HEK293T (cell line): ENCODE data around the gene FAM78A.

ENCODE experiments used
- BHLHE40 ChIP-seq: fragments of 450-650 bp; IDR thresholded peaks from 2 replicates; pipeline ENCODE4 v1.6.1; 2016; ENCODE audit warnings: mild to moderate bottlenecking, moderate library complexity, borderline replicate concordance
- ELF4 ChIP-seq: fragments of 450-650 bp; IDR thresholded peaks from 2 replicates; pipeline ENCODE4 v1.6.1; 2017; ENCODE audit warnings: antibody characterized with exemption
- FOXA1 ChIP-seq: fragments of 450-650 bp; IDR thresholded peaks from 2 replicates; pipeline ENCODE4 v1.6.1; 2016; ENCODE audit warnings: mild to moderate bottlenecking
- FOXK2 ChIP-seq: fragments of 450-650 bp; IDR thresholded peaks from 2 replicates; pipeline ENCODE4 v1.6.1; 2016; ENCODE audit warnings: mild to moderate bottlenecking
- FOXM1 ChIP-seq: fragments of 450-650 bp; IDR thresholded peaks from 2 replicates; pipeline ENCODE4 v1.6.1; 2017; ENCODE audit warnings: mild to moderate bottlenecking, borderline replicate concordance
- HDGF ChIP-seq: fragments of 450-650 bp; IDR thresholded peaks from 2 replicates; pipeline ENCODE4 v1.6.1; 2017; ENCODE audit warnings: antibody characterized with exemption, borderline replicate concordance
- LEF1 ChIP-seq: fragments of 450-650 bp; IDR thresholded peaks from 2 replicates; pipeline ENCODE4 v1.6.1; 2017; ENCODE audit warnings: mild to moderate bottlenecking, borderline replicate concordance
- NFRKB ChIP-seq: fragments of 450-650 bp; IDR thresholded peaks from 2 replicates; pipeline ENCODE4 v1.6.1; 2016; ENCODE audit warnings: mild to moderate bottlenecking, moderate library complexity
- SP1 ChIP-seq: fragments of 450-650 bp; IDR thresholded peaks from 2 replicates; pipeline ENCODE4 v1.6.1; 2017
- SUZ12 ChIP-seq: fragments of 450-650 bp; IDR thresholded peaks from 2 replicates; pipeline ENCODE4 v1.6.1; 2016; ENCODE audit warnings: mild to moderate bottlenecking
- TARDBP ChIP-seq: fragments of 450-650 bp; IDR thresholded peaks from 2 replicates; pipeline ENCODE4 v1.6.1; 2016
- ZNF384 ChIP-seq: fragments of 450-650 bp; IDR thresholded peaks from 2 replicates; pipeline ENCODE4 v1.6.1; 2016
- TF ChIP-seq, protein P1 (sequence below): fragments of 450-650 bp; IDR thresholded peaks from 2 replicates; pipeline ENCODE4 v1.6.1; 2016

DNA sequence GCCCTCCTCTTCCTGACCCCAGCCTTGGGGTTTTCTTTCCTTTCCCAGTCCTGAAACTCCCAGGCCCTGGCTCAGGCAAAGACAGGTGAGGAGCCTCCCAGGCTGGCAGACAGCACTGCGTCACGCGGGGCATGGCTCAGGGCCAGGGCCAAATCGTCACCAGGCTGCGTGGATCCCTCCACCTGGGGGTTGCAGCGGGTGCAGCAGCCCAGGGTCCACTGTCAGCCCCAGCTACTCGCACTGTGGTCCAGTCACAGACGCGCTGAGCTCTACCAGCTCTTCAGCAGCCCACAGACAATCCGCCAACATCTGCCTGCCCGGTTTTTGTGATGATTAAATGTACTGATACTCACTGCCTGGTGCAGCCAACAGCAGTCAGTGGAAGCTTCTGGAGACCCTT, 12.1 kb downstream of the FAM78A start:
- no peak for TF ChIP-seq ELF4
- TF ChIP-seq, protein P1, sequence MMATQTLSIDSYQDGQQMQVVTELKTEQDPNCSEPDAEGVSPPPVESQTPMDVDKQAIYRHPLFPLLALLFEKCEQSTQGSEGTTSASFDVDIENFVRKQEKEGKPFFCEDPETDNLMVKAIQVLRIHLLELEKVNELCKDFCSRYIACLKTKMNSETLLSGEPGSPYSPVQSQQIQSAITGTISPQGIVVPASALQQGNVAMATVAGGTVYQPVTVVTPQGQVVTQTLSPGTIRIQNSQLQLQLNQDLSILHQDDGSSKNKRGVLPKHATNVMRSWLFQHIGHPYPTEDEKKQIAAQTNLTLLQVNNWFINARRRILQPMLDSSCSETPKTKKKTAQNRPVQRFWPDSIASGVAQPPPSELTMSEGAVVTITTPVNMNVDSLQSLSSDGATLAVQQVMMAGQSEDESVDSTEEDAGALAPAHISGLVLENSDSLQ: no peak
- TF ChIP-seq FOXM1: no peak
- no peak for TF ChIP-seq NFRKB
- no peak for TF ChIP-seq SP1
- no peak for TF ChIP-seq SUZ12
- no peak for TF ChIP-seq HDGF
- no peak for TF ChIP-seq ZNF384
- no peak for TF ChIP-seq BHLHE40
- no peak for TF ChIP-seq TARDBP
- TF ChIP-seq FOXA1: no peak
- TF ChIP-seq LEF1: no peak
- TF ChIP-seq FOXK2: no peak
